Measurements from ENCODE around the gene HLCS.

The HLCS gene

GRCh38 chr21:36985751-36986594 lies 19.5 kb upstream of the HLCS start:
- DNase-seq, result peak in 3 of 6 experiments; percentile 31 to 50 (median 46)

GRCh38 chr21:36981977-36982700 lies 15.7 kb upstream of the HLCS start:
- DNase-seq, result no peak

GRCh38 chr21:36981049-36981391 lies 14.6 kb upstream of the HLCS start:
- peak in 1 of 6 experiments; percentile 17 for DNase-seq

- peak in 3 of 6 experiments; percentile 2 to 23 (median 16) for DNase-seq
These were observed 14.0 kb upstream of the HLCS start for GRCh38 chr21:36980280-36981048.

DNA sequence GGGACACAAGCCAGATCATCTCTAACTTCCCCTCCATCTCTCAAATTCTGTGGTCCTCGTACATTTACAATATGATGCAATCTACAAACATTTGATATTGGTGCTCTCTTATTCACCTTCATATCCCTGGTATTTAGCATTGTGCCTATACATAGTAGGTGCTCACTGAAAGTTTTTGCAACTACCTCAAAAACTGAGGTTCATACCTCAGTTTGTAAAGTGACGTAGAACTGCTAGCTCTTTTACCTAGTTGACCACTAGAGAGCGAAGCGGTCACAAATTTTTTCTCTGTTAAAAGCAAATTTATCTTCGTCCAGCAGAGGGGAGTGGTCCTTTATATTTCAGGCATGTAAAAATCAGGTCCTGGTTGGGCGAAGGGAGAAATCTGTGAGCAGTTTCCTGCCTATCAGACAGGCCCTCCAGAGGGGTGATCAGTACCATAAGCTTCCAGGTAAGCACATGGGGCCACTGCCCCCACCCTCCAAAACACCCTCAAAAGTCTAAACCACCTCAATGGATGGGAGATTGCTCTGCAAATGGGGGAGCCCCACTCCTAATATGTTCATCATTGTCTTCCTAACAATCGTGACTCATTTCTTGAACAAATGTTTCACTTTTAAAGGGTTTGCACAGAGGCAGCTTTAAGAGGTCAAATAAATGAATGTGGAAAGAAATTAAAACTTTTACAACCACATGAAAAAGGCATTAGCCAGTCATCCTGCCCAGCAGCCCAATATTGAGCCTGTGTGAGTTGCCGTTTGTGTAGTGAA lies 10.6 kb upstream of the HLCS start:
- DNase-seq, result peak in 1 of 6 experiments; percentile 16

DNA sequence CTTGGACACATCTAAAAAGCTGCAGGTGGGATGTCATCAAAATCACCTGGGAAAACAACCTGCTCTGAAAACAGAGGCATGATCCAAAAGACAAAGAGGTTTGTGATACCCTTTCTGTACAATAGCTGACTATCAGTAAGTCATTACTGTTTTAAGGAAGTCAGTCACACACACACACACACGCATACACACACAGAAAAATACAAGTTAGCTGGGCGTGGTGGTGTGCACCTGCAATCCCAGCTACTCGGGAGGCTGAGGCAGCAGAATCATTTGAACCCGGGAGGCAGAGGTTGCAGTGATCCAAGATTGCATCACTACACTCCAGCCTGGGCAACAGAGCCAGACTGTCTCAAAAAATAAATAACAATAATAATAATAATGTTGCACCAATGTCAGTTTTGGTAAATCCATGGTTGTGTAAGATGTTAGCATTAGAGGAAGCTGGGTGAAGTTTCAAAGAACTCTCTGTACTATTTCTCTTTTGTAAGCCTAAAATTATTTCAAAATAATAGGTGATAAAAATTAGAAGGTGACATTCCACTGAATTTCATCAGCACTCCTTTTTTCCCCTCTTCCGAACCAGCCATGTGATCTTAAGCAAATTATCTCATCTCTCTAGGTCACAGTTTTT lies 9.9 kb upstream of the HLCS start:
- no peak for DNase-seq

DNA sequence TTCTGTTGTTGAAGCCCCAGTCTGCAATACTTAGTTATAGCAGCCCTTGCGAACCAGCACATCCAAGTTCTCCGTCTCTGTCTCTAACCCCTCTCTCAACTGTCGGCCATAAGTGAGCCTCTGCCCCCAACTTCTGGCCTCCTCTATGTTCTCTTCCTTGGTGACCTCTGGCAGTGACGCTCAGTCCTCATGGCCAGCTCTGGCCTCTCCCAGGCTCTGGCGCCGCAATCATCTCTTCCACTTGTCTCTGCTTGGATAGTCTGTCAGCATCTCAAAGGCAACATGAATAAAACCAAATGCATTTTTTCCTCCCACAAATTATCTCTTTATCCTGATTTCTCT lies 8.4 kb upstream of the HLCS start:
- no peak for DNase-seq

DNA sequence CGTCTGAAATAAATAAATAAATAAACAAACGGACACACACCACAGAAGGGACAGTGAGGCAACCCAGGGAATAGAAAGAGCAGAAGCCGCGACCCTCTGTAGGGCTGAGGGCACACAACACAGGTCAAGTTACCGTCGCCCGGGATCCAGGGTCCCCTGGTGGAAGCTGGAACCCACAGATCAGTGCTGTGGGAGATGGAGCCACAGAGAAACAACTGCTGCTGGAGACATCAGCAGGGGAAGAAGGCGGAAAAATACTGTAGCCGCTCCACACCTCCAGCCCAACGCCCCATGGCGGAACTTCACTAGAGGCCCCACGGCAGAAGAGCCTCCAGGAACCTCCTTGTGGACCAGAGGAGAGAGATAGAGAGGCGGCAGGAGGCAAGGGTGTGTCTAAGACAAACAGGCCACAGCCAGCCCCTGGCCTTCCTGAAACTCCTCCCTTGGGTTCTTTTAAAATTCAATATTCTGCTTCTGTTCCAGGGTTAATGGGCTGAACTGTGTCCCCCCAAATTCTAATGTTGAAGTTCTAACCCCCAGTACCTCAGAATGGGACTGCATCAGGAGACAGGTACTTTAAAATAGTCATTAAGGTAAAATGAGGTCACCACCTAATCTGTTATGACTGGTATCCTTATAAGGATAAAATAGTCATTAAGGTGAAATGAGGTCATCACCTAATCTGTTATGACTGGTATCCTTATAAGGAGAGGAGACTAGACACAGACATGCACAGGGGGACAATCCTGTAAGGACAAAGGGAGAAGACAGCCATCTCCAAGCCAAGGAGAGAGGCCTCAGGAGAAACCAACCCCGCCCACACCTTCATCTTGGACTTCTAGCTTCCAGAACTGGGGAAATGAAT lies 7.7 kb upstream of the HLCS start:
- no peak for DNase-seq

- DNase-seq, result no peak
These were observed 2.5 kb upstream of the HLCS start for GRCh38 chr21:36968976-36969375.

GRCh38 chr21:36968414-36968813 lies 1.9 kb upstream of the HLCS start:
- no peak for DNase-seq

DNA sequence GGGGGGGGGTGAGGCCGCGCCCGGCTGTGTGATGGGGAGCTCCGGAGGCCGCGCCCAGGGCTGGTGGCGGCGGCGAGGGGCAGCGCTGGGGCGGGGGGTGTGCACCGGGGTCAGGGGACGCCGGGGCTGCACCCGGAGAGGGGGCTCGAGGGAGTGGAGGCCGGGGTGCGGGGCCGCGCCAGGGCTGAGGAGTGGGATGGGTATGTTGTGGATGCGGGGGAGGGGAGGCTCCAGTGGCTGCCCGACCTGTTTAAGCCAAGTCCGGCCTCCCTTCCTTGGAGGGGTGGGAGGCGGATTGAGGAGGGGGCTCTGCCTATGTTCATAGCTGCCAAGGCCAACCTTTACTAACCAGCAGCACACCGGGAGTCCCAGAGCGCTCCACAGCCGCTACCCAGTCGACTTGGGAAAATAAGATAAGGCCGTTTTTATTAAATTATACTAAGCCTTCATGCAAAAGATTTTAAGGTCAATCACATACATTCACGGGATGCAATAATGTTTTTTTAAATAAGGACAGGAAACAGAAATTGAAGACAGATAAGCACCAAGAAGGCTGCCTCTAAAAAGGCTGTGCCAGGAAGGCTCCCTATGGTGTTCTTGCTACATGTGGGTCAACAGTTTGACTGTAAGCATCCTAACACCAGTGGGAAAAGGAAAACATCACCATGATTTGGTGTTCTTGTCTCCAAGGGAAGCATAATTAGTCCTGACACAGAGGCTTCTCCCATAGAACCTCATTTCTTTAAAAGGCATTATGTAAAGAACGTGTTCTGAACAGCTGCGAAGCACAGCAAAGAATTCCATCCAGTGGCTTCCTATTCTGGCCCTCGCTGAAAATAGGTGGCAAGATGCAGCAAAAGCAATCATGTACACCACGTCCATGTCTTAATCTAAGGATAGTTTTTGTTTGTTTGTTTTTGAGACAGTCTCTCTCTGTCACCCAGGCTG lies 626 bp upstream of the HLCS start:
- peak in 1 of 6 experiments; percentile 23 for DNase-seq

GRCh38 chr21:36965720-36966065 lies 776 bp downstream of the HLCS start:
- no peak for DNase-seq

DNA sequence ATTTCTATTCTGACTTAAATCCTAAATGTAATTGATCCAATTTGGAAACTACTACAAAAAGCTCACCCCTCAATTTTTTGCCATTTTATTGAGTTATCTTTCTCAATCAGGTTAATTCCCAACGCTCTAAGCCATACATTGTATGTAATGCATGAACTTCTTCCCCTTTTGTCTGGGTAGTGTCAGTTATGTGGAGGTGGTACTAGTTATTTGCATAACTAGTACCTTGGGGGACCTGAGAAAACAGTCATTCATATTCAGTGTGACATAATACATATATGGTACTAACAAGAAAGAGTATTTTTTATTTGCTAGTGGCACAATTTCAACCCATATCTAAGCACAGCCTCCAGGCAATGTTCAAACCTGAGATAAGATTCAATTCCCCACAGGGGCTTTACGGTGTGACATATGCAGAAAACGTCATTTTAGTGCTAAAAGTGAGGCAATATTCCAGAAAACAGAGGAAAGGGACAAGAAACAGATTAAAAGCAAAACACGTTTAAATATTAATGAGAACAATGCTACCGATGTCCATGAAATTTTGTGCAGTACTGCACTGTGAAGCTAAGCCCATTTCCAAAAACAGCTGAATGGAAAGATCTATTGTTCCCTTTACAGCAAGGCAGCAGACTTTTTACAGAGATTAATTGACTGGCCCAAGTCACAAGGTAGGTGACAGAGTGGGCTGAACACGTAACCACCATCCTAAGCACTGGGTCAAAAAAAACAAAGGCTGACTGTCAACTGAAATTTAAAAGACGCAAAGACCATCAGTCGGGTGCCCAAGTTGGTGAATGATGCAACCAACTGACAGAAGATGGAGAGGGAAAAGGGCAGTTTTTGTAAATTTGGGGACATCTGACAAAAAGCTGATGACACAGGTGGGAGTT lies 1.4 kb downstream of the HLCS start:
- DNase-seq, result no peak

GRCh38 chr21:36964398-36964797 lies 2.1 kb downstream of the HLCS start:
- no peak for DNase-seq

DNA sequence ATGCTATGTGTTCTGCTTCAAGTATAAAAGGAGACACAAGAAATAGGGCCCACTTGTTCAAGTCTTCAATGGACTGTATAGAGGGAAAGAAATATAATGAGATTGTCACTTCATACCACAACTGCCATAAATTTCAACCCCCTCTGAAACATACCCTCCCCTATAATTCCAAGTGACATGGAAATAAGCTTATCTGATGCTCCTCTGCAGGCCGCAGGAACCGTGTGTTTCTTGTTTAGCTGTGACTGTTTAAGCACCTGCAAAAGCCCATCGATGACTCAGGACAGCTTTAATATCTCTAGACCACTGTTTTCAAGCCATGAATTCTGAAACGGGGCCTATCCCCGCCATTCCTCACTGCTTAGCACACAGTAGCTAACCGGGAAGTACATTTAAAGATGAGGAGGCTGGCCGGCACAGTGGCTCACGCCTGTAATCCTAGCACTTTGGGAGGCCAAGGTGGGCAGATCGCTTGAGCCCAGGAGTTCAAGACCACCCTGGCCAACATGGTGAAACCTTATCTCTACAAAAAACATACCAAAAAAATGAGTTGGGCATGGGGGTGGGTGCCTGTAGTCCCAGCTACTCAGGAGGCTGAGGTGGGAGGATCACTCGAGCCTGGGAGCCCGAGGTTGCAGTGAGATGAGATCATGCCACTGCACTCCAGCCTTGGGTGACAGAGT lies 4.2 kb downstream of the HLCS start:
- DNase-seq, result no peak

- DNase-seq, result no peak
These were observed 5.7 kb downstream of the HLCS start for GRCh38 chr21:36960676-36961284.

DNA sequence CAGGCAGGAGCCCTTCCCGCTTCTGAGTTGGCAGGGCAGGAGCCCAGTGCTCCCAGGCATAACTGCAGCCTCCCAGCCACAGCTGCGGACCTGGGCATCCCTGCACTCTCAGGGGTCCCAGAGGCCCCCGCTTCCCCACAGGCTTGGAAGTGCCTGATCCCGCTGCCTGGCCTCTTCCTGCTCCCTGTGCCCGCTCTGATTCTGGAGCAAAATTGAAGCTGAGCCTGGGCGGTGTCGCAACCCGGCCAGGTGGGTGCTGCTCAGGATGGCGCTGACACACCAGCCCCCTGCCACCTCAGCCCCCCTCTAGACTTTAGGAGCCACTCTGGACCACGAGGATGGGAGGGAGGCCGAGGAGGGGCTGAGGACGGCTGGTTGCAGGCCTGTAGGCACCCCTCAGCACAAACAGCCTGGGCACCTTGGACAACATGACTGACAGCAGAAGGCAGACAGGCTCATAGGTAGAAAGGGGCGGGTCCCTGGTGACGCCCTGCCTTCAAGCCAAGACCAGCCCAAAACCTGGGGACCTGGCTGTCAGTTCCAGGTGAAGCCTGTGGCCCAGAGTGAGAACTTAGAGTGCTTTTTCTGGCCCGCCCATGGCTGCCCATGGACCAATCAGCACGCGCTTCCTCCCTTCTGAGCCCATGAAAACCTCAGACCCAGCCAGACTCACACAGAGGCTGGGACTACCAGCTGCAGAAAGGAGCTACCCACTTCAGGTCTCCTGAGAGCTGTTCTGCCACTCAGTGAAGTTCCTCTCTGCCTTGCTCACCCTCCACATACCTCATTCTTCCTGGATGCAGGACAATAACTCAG lies 7.2 kb downstream of the HLCS start:
- no peak for DNase-seq

All from stimulated activated naive CD4-positive, alpha-beta T cell (primary cell).